Left hindlimb (tissue), 1 donor: ENCODE measurements around the gene CARD11.
"Not testable (repeated sequence)": the region's sequence is repeated elsewhere in the genome, so short reads cannot be mapped to it uniquely, and the experiment has no call there.

Source experiments
- DNase-seq: peaks from one replicate; pipeline ENCODE4 v3.0.0-alpha.2; 2018

CARD11 gene

DNA sequence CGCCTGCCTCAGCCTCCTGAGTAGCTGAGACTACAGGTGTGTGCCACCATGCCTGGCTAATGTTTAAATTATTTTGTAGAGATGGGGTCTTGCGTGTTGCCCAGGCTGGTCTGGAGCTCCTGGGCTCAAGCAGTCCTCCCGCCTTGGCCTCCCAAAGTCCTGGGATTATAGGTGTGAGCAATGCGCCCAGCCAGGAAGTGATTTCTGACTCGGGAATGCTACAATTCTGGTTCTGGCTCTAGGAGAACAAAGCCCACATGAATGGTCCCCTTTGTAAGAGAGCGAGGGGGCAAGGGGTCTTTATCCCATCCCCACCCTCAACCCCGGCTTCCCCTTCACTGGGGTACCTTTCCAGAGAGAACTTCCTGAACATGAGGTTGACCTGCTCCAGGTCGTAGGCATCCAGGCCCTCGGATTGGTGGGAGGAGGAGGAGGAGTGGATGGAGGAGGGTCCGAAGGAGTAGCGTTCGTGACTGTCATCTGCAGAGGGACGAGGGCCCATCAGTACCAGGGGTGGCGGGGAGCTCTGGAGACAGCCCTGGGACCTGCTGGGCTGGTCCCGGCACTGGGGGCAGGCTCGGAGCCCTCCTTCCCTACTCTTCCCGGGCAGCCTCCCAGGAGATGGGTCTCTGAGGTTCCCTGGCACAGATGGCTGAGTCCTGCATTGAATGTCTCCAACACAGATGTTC, 119.6 kb downstream of the CARD11 start:
- no peak for DNase-seq

DNA sequence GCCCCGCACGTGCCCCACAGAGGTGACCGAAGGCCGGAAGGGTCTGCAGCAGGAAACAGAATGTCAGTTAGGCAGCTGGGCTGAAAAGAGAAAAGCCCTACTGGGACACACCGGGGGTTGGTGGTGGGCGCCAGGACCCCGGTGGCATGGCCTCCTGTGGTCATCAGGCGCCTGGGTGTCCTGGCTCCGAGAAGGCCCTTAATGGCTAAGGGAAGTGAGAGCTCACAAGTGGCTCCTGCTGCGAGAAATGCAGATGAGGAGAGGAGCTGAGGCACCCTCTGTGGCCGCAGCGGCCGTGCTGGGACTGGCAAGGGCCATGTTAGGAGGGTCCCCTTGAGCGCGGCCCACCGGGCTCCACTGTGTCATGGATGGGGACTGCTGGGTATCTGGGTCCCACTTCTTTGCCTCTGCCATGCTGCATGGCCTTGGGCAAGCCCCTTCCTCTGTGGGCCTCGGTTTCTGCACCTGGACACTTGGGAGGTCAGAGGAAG, 120.3 kb downstream of the CARD11 start:
- no peak for DNase-seq

DNA sequence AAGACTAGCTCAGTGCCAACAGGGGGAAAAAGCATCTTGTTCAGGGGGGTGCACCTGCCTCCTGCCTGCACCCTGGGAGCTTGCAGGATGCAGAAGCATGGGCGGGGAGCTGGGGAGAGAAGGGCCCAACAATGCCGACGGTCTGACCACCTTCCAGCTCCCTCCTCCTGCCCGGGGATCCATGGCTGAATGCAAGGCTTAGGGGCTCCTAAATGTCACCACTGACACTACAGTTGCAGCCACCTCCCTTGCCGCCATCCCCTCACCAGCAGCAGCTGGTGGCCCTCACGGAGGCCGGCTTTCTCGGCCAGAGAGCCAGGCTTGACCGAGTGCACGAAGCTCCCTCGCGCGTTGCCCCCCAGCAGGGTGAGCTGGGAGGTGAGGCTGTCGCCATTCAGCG, 120.8 kb downstream of the CARD11 start:
- no peak for DNase-seq

DNA sequence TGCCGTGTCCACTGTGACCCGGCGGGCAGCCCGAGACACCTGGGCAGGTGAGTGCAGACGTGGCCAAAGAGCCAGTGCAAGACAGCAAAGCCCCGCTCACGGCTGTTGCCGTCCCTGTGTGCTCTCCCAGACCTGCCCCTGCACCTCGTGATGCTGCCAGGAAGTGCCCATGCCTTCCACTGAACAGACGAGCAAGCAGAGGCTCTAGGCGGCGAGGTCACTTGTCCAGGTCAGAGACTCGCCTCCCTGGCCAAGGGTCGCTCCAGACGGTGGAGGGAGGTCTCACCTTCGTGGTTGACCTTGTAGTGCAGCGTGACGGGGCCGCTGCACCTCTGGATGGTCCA, 121.3 kb downstream of the CARD11 start:
- DNase-seq, result no peak

DNA sequence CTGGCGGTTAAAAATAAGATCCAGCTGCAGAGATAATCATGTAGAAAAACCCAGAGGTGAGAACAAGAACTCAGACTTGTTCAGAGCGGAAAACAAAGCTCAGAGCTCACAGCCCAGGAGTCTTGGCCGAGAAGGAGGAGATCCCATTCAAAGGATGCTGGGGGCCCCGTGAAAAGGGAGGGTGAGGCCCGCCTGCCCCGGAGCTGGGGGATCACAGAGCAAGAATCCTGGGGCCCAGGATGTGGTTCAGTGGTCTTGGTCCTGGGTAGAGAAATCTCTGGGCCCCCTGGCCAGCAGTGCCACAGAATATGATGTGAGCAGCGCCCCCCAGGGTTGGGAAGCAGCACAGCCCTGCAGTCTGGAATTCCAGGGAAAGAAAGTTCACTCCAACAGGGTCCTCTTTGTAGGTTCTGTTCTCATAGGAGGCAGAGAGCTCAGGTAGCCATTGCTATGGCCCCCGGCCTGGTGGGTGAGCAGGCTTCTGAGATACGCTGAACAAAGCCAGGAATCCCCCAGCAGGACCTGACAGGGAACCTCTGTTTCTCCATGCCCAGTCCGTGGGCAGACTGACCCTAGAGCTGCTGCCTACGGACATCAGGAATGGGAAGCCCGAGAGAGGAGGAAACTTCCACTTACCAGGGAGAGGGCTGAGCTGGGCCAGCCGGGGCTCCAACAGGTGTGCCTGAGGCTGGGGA, 121.9 kb downstream of the CARD11 start:
- DNase-seq, result no peak

DNA sequence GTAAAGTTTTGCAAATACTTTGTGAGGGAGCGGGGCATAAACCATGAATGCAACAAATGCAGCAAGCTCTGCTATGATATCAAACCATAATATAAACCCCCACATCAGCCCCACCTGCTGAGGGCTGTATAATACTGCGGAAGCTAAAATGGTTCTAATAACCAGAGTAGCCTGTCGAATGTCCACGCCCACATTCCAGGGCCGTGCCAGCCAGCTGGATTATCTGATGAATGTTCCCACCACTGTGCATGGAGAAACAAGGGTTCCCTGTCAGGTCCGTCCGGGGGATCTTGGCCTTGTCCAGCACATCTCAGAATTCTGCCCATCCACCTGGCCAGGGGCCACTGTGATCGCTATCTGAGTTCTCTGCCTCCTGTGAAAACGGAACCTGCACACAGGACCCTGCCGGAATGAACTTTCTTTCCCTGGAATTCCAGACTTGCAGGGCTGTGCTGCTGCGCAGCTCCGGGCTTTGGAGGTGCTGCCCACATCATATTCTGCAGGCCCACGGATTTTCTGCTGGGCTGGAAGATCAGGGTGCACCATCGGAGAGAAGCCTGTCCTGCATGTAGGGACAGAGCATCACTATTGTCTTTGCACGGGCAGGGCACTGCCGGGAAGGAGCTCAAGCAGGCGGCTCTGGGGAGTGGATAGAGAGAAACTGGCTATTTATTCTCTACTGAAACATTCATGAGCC, 122.6 kb downstream of the CARD11 start:
- no peak for DNase-seq

DNA sequence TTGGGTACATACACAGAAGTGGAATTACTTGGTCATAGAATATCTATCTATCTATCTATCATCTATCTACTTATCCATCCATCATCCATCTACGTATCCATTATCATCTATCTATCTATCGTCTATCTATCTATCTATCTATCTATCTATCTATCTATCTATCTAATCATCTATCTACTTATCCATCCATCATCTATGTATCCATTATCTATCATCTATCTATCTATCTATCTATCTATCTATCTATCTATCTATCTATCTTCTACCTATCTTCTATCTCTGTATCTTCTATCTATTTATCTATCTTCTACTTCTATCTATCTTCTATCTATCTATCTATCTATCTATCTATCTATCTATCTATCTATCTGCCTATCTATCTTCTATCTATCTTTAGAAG, 123.2 kb downstream of the CARD11 start:
- DNase-seq, result not testable (repeated sequence)

DNA sequence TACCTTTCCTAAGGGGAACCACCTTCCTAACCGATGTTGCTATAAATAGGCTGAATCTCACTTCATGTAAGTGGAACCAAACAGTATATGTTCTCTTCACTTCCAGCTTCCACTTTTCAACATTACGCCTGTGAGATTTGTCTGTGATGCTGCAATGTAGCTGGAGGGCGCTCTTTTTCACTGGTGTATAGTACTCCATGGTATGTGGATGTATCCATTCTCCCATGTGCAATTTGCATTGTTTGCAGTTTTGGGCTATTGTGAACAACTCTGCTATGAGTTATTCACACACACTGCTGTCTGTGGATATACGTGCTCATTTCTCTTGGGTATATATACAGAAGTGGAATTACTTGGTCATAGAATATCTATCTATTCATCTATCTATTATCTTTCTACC, 123.6 kb downstream of the CARD11 start:
- no peak for DNase-seq

DNA sequence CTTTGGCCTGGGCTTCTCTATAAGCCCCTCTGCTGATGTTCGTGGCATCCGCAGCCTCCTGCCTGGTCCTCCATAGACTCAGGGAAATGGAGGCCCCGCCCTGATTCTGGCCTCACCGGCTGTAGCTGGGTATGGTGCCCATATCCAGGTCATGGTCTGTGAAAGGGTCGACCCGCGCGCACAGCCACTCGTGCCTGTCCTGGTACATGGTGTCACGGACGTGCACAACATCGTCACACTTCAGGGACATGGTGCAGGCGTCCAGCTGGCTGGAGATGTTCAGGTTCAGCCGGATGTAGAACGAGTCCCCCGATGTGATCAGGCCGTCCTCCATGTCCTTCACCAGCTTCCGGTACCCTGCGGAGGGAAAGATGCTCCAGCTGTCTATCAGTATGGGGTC, 124.4 kb downstream of the CARD11 start:
- DNase-seq, result no peak

DNA sequence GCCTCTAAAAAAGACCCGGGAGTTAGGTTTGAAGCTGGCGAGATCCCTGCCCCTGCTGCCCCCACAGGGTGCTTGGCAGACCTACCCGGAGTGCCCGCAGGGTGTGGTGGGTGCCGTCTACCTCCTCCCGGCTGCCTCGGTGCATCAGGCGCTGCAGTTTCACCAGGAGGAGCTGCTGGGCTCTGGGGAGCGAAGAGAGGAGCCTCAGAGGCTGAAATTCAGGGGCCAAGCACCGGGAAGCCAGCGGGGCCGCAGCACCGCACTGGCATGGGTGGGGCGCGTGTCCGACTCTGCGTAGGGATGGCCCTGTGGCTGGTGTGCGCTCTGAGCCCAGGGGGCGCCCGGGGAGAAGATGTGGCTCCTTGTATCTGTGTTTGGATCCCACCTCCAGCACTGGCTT, 125.3 kb downstream of the CARD11 start:
- DNase-seq, result no peak

DNA sequence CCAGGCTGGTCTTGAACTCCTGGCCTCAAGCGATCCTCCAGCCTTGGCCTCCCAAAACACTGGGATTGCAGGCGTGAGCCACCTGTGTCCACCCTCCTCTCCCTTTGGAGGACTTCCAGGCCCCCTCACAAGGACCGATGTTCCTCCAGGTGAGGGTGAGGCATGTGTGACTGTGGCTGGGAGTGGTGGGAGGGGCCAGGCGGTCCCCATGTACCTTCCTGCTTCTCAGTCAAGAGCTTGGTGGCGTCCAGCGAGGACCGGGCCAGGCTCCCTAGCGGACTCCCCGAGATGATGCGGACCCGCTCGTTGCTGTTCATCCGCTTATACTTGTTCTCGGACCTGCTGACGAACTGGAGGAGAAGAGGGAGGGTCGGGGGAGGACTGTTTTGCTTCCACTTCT, 128.6 kb downstream of the CARD11 start:
- DNase-seq, result no peak

DNA sequence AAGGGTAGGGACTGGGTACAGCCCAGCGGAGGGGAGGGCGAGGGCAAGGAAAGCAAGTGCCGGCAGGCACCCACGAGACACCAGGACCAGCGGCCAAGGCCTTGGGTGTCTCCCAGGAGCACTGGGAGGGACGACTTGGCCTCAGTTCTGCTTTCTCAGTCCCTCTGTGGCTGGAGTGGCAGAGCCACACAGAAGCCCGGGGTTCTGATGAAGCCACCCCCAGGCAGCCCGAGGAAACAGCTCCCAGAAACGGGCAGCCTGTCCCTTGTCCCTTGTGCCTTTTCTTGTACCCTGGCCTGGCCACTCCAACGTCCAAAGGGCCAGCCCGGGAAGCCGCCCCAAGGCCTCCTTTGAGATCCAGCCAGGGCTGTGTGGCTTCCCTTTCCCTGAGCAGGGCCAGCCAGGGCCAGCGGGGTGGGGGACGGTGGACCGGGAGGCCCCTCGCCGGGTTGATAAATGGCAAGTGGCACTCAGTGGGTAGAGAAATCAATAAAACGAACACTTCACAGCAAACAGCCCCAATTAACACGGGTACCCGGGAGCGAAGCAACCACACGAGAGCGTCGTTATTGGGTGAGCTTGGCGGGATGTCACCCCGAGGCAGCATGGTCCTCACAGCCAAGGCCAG, 129.8 kb downstream of the CARD11 start:
- no peak for DNase-seq

DNA sequence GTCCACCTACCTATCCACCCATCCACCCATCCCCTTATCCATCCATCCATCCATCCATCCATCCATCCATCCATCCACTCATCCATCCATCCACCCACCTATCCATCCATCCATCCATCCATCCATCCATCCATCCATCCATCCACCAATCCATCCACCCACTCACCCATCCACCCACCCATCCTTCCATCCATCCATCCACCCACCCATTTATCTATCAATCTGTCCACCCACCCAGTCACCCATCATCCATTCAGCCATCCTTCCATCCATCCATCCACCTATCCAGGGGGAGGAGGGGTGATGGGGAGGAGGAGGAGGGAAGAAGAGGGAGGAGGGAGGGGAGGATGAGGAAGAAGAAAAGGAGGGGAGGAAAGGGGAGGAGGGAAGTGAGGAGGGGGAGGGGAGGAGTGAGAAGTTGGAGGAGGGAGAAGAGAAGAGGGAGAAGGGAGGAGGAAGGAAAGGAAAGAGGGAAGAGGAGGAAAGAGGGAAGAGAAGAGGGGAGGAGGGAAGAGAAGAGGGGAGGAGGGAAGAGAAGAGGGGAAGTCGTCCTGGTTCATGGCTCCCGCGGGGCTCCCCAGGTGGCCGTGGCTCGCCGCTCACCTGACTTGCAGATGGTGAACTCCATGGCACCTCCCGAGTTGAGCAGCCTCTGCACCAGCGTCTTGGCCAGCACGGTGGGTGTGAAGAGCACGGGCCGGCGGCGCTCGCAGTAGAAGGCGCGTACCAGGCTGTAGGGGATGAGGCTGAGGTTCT, 130.8 kb downstream of the CARD11 start:
- no peak for DNase-seq

DNA sequence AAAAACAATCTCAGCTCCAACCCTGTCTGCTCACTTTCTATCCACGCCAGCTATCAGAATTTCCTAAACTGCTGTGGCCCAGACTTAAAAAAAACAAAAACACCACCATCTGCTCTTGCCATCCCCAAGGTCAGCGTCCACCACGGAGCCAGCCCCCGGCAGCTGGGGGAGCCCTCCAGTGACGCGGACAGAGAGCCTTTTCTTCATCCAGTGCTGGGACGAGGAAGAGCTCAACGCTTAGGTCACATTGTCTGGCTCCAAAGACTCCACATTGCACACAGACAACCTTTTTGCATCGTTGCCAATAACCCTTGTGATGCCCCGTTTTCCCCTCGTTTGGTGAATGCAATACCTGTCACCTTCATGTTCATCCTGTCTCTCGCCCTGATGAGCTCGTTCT, 132.2 kb downstream of the CARD11 start:
- no peak for DNase-seq

DNA sequence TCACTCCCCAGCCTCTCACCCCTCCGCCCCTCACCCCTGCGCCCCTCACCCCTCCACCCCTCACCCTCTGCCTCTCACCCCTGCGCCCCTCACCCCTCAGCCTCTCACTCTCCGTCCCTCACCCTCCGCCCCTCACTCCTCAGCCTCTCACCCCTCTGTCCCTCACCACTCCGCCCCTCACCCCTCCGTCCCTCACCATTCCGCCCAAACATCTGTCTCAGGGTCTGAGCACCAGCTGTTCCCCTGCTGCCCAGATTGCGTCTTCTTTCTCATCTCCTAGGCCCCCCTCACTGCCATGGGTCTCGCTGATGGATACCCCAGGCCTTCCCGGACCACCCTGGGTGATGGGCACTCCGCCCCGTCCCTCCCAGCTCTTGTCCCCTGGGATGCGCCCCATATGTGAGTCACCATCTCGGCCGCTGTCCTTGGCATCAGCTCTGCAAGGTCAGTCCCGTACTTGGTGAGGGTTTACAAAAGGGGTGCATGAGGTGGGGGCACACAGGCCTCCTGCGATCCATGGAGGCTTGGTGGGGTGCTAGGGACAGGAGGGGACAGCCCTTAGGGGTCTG, 134.1 kb downstream of the CARD11 start:
- no peak for DNase-seq

DNA sequence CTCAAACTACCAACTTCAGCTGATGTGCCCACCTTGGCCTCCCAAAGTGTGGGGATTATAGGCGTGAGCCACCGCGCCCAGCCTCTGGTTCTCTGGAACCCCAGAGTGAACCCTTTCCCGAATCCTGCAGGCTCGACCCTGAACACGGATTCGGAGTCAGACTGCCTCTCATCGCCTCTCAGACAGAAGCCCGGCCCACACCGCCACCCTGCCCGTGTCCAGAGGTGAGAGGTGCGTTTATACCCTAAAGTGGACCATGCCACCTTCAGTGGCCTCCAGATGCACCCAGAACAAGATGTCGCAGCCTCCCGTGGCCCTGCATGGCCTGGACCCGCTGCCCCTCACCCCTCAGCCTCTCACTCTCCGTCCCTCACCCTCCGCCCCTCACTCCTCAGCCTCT, 134.6 kb downstream of the CARD11 start:
- DNase-seq, result no peak

DNA sequence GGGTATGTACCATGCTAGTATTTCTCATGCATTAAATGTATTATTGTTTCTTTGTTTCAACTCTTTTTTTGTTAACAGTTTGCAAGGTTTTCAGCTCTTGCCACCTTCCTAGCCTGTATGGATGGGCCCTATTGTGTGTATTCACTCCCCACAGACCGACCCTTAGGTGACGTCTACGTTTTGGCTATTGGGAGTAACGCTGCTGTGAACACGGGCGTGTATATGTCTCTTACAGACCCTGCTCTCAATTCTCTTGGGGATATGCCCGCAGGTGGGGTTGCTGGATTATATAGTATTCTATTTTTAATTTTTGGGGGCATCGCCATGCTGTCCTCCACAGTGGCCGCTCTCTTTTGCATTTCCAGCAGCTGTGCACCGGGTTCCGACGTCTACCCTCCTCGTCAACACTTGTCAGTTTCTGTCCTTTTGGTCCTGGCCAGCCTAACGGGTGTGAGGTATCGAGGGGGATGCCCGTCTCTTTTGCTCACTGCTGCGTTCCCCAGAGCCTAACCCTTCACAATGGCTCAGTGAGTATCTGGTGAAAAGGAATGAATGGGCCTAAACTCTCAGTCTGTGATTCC, 135.5 kb downstream of the CARD11 start:
- no peak for DNase-seq

DNA sequence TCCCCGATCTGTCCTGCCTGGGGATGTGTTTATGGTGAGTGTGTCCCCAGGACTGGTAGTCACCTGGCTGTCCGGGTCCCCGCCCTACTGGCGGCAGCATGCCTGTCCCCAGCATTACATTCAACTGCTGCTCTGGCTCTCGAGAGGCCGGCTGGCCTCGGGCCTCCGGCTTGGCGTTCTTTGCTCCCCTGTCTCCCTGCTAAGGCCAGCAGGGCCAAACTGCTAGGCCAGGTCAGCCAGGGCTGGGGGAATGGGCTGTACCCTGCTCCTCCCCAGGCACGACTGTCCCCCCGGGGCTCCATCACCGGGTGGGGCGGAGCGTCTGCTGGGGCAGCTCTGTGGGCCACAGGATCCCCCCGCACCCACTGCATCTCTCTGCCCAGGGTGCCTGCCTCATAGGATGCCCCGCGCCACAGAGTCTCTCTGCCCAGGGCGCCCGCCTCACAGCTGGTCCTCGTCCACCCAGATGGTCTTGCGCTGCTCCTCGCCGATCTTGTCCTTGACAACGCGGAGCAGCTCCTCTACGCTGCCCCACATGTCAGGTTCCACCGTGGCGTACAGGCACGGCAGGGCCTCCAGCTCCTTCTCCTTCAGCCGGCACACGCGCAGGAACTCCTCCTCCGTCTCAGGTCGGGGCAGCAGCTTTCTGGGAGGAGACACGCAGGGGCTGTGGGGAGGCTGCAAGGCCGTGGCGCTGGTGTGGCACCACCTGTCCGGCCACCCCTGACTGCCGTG, 137.3 kb downstream of the CARD11 start:
- DNase-seq, result no peak

DNA sequence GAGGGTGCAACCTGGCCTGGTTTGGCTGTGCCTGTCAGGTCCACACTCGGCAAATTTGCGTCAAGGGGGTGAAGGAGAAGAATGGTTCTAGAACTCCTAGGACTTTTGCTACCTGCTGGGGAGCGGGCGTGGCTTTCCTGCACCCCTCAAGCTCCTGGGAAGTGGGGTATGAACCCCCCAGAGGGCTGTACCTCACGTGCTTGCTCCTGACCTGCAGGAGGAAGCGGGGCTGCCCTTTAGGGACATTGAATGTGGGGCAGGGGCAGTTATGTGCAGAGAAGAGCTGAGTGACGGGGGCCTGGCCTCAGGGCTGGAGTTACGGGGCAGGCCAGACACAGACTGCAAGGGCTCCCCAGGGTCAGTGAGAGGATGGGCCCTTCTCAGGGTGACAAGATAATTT, 138.2 kb downstream of the CARD11 start:
- no peak for DNase-seq

DNA sequence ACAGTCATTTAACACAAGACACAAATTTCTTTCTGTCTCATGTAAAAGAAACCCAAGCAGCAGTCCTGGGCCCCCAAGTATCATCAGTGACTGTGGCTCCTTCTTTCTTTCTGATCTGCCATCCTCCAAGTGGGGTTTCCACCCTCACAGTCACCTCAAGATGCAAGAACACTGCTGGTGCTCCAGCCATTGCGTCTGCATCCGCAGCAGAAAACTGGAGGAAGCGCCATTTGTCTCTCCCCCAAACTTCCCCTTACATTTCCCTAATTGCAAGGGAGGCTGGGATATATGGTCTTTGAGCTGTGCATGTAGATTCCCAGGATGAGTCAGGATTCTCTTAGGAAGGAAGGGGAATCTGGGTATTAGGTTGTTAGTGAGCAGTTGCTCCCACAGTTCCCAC, 138.6 kb downstream of the CARD11 start:
- no peak for DNase-seq

DNA sequence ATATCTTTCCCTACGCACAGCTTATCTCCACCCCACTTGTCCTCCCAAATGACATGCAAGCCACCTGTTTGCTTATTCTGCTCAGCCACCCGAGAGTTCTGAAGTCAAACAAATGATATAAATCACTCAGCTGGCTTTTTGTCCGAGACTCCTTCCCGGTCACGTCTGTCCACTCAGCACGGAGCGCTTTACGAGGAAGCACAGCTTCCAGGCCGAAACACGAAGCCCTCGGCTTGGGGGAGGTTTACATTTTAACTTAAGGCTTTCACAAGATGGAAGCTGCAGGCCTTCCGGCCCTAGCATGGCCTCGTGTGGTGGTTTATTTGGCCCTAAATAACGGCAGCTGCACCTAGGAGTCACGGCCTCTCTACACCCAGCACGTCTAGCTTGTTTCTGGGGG, 139.5 kb downstream of the CARD11 start:
- no peak for DNase-seq
